Stimulated activated CD4-positive, alpha-beta T cell treated with anti-CD3 and anti-CD28 coated beads, Interleukin-4, amount 100 ng/mL, for 4 hours (primary cell): Measurements from ENCODE around the gene CXADR.
A peak's percentile ranks its signal among the peaks of the same experiment; 100 is the strongest.
"Not testable (repeated sequence)": the region's sequence is repeated elsewhere in the genome, so short reads cannot be mapped to it uniquely, and the experiment has no call there.

ENCODE experiments used
- DNase-seq, 2 experiments: peaks; one replicate each; pipeline ENCODE4 v3.0.0-alpha.2; 2020

Gene CXADR

GRCh38 chr21:17512253-17513213 is at the start of gene CXADR:
CXADR (plus strand) TSS chr21:17513043; CDS start chr21:17513130, 87 bp downstream.
- DNase-seq, result peak; percentile 75 to 85

- no peak for DNase-seq
These were observed 46.7 kb upstream of the CXADR start for GRCh38 chr21:17466166-17466565.

DNA sequence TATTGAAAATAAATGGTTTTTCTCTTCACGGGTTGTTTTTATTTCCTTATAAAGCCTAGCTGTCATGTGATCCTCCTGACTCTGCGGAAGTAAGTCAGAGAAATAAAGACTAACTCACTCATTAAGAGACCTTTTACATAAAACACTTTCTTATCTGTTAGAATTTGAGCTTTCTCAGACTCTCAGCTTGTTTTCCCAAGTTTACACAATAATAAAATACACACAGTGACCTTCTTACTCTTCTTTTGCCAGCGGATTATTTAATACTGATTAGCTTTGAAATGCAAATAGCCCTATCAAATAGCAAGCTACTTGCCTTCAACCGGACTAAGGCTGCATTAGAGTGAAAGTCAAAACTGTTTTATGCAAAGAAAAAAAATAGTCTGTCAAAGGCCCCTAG is 45.5 kb upstream of the CXADR start:
- DNase-seq, result no peak

DNA sequence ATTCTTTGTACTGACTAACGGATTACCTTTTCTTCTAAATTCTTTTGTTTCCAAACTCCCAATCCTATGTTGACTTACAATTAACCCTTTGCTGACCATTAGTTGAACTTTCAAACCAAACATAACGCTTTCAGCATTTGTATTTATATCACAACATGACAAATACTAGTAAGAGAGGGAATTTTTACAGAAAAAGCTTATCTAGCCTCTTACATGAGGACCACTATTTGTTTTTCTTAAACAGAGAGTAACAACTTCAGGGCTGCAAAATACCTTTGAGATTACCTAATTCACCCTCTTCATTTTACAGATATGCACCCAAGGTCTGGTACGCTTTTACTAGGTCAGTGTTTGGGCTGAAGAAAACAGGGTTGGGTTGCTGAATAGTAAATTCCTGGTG is 45.0 kb upstream of the CXADR start:
- no peak for DNase-seq

- DNase-seq, result no peak
These were observed 44.1 kb upstream of the CXADR start for GRCh38 chr21:17468698-17469097.

- DNase-seq, result no peak
These were observed 43.1 kb upstream of the CXADR start for GRCh38 chr21:17469727-17470126.

DNA sequence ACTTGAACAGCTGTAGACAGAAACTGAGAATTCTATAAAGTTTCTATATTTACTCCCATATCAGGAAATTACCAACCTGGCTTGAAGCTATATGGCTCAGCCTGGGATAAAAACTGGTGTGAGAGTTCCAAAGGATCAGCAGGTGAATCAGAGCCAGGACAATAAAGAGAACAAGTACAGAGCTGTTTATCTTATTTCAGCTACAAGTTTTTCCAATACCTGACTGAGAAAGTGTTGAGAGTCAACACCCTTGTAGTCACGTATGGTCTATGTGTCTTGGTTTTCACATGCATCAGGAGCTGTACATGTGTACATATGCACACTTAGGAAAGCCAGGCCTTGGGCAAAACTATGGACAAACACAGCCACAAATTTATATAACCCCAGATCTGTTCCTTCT is 40.7 kb upstream of the CXADR start:
- DNase-seq, result no peak

- DNase-seq, result no peak
These were observed 40.1 kb upstream of the CXADR start for GRCh38 chr21:17472592-17473271.

GRCh38 chr21:17476006-17476405 is 36.8 kb upstream of the CXADR start:
- no peak for DNase-seq

DNA sequence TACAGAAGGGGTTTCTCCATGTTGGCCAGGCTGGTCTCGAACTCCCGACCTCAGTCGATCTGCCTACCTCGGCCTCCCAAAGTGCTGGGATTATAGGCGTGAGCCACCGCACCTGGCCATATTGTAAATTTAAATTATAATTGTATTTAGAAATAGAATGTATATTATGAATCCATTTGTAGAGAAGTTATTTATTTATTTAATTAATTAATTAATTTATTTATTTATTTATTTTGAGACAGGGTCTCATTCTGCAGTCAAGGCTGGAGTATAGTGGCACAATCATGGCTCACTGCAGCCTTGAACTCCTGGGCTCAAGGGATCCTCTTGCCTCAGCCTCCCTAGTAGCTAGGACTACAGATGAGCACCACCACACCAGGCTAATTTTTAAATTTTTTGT is 34.7 kb upstream of the CXADR start:
- not testable (repeated sequence) for DNase-seq

DNA sequence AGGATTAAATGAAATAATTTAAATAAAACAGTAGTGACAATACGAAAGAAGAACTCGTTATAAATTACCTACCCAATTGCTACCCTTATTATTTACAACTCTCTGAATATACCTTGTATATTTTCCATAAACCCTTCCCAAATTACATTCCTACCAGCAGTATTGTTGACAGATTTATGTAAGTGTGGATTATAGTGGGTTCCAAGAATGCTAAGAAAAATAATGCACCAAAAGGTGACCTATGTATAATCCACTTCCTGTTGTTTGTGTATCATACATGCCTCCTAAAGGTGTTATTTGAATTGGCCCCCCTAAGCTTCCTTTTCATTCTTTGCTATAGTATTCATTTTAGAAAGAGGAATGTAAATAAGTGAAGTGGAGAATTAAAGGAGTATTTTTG is 33.2 kb upstream of the CXADR start:
- DNase-seq, result no peak

DNA sequence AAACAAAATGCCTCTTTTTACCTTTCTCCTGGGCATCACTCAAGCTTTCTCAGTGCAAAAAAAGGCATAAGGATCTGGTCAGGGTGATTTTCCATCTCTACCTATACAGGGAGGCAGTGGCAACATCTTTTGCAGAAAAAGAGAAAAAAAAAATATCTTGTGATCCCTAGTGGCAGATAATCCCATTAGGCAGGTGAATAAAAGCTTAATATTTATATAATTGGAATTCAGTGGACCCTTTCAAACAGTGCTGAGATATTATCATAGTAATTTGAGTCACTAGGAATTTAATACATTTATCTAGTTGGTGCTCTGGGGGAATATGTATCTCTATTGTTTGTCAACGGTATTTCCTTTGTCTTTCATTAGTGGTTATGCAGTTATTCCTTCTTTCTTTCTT is 29.9 kb upstream of the CXADR start:
- DNase-seq, result no peak

- no peak for DNase-seq
These were observed 24.2 kb upstream of the CXADR start for GRCh38 chr21:17488620-17489019.

GRCh38 chr21:17489565-17489964 is 23.3 kb upstream of the CXADR start:
- not testable (repeated sequence) for DNase-seq

GRCh38 chr21:17491716-17492414 is 21.0 kb upstream of the CXADR start:
- no peak for DNase-seq

DNA sequence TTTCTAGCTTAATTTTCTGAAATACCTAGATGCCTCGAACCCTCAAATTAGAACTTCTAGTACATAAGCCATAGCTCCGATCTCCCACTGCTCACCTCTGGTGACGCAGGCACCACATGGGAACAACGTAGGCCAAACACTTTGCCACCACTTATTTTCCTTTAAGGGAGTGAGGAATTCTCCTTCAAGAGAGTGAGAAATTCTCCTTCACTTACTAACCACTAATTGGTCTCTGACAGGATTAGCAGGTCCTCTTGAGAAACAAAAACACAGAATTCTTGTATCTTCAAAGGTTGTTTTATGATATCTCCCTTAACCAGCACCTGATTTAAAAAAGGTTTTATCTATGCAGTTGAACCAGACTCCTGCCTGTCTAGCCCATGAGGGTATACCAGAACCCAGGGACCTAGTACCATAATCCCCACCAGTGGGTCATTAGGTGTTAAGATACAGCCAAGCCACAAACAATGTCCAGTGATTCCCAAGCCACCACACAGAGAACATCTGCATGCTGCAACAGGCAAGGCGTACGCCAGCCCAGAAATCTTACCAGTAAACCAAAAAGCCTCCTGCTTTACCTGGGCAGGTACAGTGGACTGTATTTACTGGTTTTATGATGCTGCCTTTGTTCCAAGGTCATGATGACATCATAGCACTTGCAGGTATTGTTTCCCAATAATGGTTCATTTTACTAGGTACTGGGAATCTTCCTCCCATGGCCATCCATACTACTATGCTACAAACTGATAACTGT is 20.3 kb upstream of the CXADR start:
- no peak for DNase-seq

DNA sequence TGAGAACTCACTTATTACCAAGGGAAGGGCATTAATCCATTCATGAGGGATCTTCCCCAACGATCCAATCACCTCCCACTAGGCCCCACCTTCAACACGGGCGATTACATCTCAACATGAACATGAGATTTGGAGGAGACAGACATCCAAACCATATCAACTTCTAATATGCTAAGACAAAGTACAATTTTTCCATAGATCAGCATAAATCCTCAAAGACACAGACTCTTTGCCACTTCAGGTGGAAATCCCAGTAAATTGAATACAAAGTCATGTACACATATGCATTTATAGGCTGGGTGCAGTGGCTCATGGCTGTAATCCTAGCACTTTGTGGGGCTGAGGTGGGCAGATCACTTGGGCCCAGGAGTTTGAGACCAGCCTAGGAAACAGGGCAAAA is 18.8 kb upstream of the CXADR start:
- no peak for DNase-seq

- no peak for DNase-seq
These were observed 17.2 kb upstream of the CXADR start for GRCh38 chr21:17495680-17496079.

DNA sequence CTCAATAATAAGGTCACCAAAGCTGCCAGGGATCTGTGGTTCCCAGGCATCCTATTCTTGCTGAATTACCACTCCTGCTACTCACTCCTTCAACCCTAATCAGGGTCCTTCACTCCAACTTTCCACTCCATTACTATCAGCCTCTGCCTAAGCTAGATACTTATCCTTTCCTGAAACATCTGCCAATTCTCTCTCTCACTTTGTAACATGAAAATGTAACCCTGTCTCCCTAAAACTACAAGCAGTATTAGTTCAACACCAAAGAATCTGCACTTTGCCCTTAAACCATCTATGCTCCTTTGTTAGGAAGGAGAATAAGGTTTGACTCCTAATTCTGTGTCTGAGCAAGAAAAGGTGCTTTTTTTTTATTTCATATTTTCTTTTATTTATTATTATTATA is 15.5 kb upstream of the CXADR start:
- DNase-seq, result no peak

- no peak for DNase-seq
These were observed 14.3 kb upstream of the CXADR start for GRCh38 chr21:17498586-17498985.

DNA sequence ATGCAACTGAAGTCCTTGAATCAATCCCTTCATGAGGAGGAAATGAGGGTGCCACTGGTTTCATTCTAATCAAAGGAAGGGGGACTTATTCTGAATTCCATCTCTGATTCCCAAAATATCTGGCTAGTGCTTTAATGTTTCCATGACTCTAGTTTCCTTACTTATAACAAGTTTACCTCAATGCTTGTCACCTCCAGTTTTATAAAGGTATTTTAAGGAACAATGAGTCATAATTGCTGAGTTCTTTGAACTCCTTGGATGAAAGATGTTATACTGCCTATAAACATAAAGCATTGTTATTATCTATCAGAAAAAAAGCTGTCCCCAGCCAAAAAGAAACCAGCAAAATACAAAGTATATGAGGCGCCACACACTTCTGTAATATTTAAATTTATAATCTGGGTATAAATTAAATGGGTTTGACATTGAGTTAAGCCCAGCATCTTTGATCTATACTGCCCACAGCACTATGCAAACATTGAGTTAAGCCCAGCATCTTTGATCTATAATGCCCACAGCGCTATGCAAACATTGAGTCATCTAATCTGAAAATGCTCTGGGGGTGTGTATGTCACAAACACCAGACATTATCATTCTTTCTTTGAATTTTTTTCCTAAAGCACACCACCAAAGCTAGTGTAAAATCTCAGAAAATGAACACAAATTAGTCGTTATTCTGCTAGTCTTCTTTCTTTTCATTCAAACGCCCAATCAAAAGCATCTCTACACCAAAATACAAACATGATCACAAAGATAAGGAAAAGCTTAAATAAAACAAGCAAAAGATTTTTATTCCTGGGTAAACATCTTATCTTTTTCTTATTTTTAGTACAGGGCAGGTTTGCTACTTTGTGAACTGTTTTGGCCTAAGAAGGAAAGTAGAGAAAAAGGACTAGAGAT is 11.5 kb upstream of the CXADR start:
- DNase-seq, result no peak

- not testable (repeated sequence) for DNase-seq
These were observed 9.9 kb upstream of the CXADR start for GRCh38 chr21:17502985-17503384.
